HEK293T (cell line): ENCODE data around the gene STON2.

Experiments
- ARNT ChIP-seq: fragments of 450-650 bp; IDR thresholded peaks from 2 replicates; pipeline ENCODE4 v1.6.1; 2017; ENCODE audit warnings: mild to moderate bottlenecking
- BHLHE40 ChIP-seq: fragments of 450-650 bp; IDR thresholded peaks from 2 replicates; pipeline ENCODE4 v1.6.1; 2016; ENCODE audit warnings: mild to moderate bottlenecking, moderate library complexity, borderline replicate concordance
- ELF4 ChIP-seq: fragments of 450-650 bp; IDR thresholded peaks from 2 replicates; pipeline ENCODE4 v1.6.1; 2017; ENCODE audit warnings: antibody characterized with exemption
- FOXA1 ChIP-seq: fragments of 450-650 bp; IDR thresholded peaks from 2 replicates; pipeline ENCODE4 v1.6.1; 2016; ENCODE audit warnings: mild to moderate bottlenecking
- FOXK2 ChIP-seq: fragments of 450-650 bp; IDR thresholded peaks from 2 replicates; pipeline ENCODE4 v1.6.1; 2016; ENCODE audit warnings: mild to moderate bottlenecking
- FOXM1 ChIP-seq: fragments of 450-650 bp; IDR thresholded peaks from 2 replicates; pipeline ENCODE4 v1.6.1; 2017; ENCODE audit warnings: mild to moderate bottlenecking, borderline replicate concordance
- HDGF ChIP-seq: fragments of 450-650 bp; IDR thresholded peaks from 2 replicates; pipeline ENCODE4 v1.6.1; 2017; ENCODE audit warnings: antibody characterized with exemption, borderline replicate concordance
- L3MBTL2 ChIP-seq: fragments of 450-650 bp; conservative IDR thresholded peaks from 2 replicates; pipeline ENCODE4 v1.6.1; 2016; ENCODE audit warnings: mild to moderate bottlenecking
- NFRKB ChIP-seq: fragments of 450-650 bp; IDR thresholded peaks from 2 replicates; pipeline ENCODE4 v1.6.1; 2016; ENCODE audit warnings: mild to moderate bottlenecking, moderate library complexity
- SP1 ChIP-seq: fragments of 450-650 bp; IDR thresholded peaks from 2 replicates; pipeline ENCODE4 v1.6.1; 2017
- SUZ12 ChIP-seq: fragments of 450-650 bp; IDR thresholded peaks from 2 replicates; pipeline ENCODE4 v1.6.1; 2016; ENCODE audit warnings: mild to moderate bottlenecking
- TARDBP ChIP-seq: fragments of 450-650 bp; IDR thresholded peaks from 2 replicates; pipeline ENCODE4 v1.6.1; 2016
- ZNF384 ChIP-seq: fragments of 450-650 bp; IDR thresholded peaks from 2 replicates; pipeline ENCODE4 v1.6.1; 2016
- TF ChIP-seq, protein P1 (sequence below): fragments of 450-650 bp; IDR thresholded peaks from 2 replicates; pipeline ENCODE4 v1.6.1; 2016

- TF ChIP-seq TARDBP (no peak), SP1 (no peak), BHLHE40 (no peak), FOXA1 (no peak), FOXK2 (no peak), HDGF (no peak), SUZ12 (no peak), NFRKB (no peak), ARNT (no peak), ELF4 (no peak), ZNF384 (no peak), FOXM1 (no peak), L3MBTL2 (no peak)
- TF ChIP-seq, protein P1, sequence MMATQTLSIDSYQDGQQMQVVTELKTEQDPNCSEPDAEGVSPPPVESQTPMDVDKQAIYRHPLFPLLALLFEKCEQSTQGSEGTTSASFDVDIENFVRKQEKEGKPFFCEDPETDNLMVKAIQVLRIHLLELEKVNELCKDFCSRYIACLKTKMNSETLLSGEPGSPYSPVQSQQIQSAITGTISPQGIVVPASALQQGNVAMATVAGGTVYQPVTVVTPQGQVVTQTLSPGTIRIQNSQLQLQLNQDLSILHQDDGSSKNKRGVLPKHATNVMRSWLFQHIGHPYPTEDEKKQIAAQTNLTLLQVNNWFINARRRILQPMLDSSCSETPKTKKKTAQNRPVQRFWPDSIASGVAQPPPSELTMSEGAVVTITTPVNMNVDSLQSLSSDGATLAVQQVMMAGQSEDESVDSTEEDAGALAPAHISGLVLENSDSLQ: no peak
Measured at GRCh38 chr14:81430235-81430634, 30.1 kb upstream of the STON2 start.
